IPS-20b (cell line): Measurements from ENCODE around the gene IL1A.

ENCODE experiments used
- H3K27ac ChIP-seq: one replicate; pipeline ENCODE4 v1.5.1; 2013; ENCODE audit warnings: low read length
- H3K27me3 ChIP-seq: 2 replicates; pipeline ENCODE4 v1.6.1; 2013; ENCODE audit warnings: mild to moderate bottlenecking, low read length, inconsistent platforms; ENCODE audit not compliant: insufficient read depth
- H3K36me3 ChIP-seq: 2 replicates; pipeline ENCODE4 v1.6.1; 2013; ENCODE audit warnings: low read depth, mild to moderate bottlenecking, inconsistent platforms, low read length, moderate library complexity; ENCODE audit not compliant: insufficient read depth
- H3K4me1 ChIP-seq: 2 replicates; pipeline ENCODE4 v1.6.1; 2013; ENCODE audit warnings: mild to moderate bottlenecking, control low read depth, inconsistent platforms, low read length, moderate library complexity; ENCODE audit not compliant: insufficient read depth
- H3K4me3 ChIP-seq: 2 replicates; pipeline ENCODE4 v1.5.1; 2013; ENCODE audit warnings: mild to moderate bottlenecking, low read length, inconsistent platforms
- H3K9ac ChIP-seq: 2 replicates; pipeline ENCODE4 v1.6.1; 2013; ENCODE audit warnings: low read depth, mild to moderate bottlenecking, inconsistent platforms, low read length, moderate library complexity
- H3K9me3 ChIP-seq: 2 replicates; pipeline ENCODE4 v1.6.1; 2013; ENCODE audit warnings: mild to moderate bottlenecking, low read depth, low read length, inconsistent platforms; ENCODE audit not compliant: insufficient read depth

IL1A gene

GRCh38 chr2:112754564-112754963, 29.7 kb downstream of the IL1A start:
- Histone ChIP-seq H3K27me3 (no peaks in the 10 kb centered on the region), H3K27ac (no peak overlapping the region), H3K4me3 (no peak overlapping the region), H3K9me3 (no peaks in the 10 kb centered on the region), H3K9ac (no peak overlapping the region), H3K4me1 (no peaks in the 10 kb centered on the region), H3K36me3 (peaks cover 88% of the 10 kb centered on the region)

- H3K9ac ChIP-seq: no peak overlapping the region
- no peaks in the 10 kb centered on the region for H3K9me3 ChIP-seq
- H3K4me1 ChIP-seq: no peaks in the 10 kb centered on the region
- H3K27me3 ChIP-seq: no peaks in the 10 kb centered on the region
- H3K4me3 ChIP-seq: no peak overlapping the region
- peaks cover 79% of the 10 kb centered on the region for H3K36me3 ChIP-seq
- no peak overlapping the region for H3K27ac ChIP-seq
Observed at GRCh38 chr2:112752667-112753066, 31.6 kb downstream of the IL1A start.

DNA sequence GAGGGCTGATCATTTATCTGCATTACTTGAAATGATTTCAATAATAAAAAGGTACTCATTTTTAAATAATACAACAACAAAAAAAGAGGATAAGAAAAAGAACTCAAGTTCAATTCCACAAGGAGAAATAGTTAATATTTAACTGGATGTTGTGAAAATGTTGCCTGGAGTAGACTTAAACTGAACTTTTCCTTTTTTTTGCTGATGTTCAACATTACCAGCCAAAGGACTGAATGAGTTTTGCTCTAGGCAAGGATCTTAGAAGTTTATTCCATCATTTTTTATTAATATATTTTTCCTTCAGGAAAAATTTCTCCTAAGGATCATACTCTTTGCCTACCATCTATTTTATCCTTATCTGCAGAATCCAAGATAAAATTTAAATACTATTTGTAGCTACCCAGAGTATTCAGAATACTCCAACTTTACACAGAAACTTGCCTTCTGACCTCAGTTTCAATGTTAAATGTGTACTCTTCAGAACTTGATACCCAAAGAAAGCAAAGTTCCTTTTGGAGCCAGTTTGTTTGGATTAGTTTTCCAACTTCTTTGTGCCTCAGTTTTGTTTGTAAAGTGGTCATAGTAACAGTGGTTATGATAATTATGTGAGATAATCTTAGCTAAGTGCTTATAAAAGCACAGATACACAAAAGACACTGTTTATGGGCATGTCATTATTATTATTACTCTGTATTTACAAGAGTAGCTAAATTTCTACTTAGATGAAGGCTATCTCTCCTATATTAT, 32.7 kb downstream of the IL1A start:
- Histone ChIP-seq H3K36me3 (peaks cover 71% of the 10 kb centered on the region), H3K27ac (no peak overlapping the region), H3K9me3 (no peaks in the 10 kb centered on the region), H3K27me3 (no peaks in the 10 kb centered on the region), H3K9ac (no peak overlapping the region), H3K4me3 (no peak overlapping the region), H3K4me1 (no peaks in the 10 kb centered on the region)

DNA sequence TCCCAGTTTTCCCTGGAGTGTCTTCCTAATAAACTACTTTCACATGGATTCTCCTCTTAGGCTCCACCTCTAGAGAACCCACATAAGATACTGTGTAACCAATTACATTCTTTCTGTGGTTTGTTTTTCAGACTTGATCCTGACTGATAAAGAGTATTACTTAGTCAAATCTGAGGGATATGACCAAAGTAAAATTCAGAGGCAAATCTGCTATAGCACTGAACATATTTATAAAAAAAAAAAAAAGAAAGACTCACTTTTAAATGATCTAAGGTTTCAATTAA, 33.8 kb downstream of the IL1A start:
- Histone ChIP-seq H3K27me3 (no peaks in the 10 kb centered on the region), H3K9me3 (no peaks in the 10 kb centered on the region), H3K9ac (no peak overlapping the region), H3K4me3 (no peak overlapping the region), H3K4me1 (no peaks in the 10 kb centered on the region), H3K27ac (no peak overlapping the region), H3K36me3 (peaks cover 68% of the 10 kb centered on the region)

DNA sequence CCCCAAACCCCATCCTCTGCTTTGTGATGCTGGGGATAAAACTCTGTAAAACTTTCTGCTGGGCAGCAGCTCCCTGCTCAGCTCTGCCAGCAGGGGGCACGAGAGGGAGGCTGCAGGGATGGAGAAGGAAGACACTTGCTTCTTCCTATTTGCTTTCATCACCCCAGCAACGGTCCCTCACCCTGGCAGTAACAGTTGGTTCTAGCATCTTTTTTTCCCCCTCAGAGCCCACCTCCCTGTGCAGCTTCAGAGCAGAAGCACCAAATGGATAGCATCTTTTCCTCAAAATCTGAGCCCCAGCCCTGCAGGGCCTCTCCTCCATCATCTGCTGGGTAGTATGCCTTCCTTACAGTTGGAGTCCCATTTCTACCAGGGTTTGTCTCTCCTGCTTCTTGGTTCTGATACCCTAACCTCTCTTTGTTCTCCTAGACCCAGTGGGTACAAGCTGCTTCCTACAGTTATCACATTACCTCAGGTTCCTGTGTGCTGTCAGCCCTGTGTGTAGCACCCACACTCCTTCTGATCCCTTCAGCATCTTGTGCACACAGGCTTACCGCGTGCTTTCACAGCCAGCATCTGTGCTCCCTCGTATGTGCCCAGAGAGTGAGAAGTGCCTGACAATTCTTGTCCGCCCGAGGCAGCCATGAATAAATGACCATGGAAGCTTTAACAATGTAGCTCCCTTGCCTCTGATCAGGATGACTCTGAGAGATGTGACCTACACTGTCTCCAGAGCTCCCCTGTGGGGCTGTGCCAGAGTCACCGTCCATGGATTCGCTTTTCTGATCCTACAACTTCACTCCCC, 34.3 kb downstream of the IL1A start:
- Histone ChIP-seq H3K36me3 (peaks cover 63% of the 10 kb centered on the region), H3K9ac (no peak overlapping the region), H3K27me3 (no peaks in the 10 kb centered on the region)

GRCh38 chr2:112740527-112740926, 43.8 kb downstream of the IL1A start:
- H3K9me3 ChIP-seq: no peaks in the 10 kb centered on the region
- H3K27ac ChIP-seq: no peak overlapping the region
- H3K4me3 ChIP-seq: no peak overlapping the region
- H3K9ac ChIP-seq: no peak overlapping the region
- H3K4me1 ChIP-seq: no peaks in the 10 kb centered on the region
- peaks cover 66% of the 10 kb centered on the region for H3K36me3 ChIP-seq
- H3K27me3 ChIP-seq: no peaks in the 10 kb centered on the region

More for the DNA sequence above, 34.3 kb downstream of the IL1A start:
- H3K27ac ChIP-seq: no peak overlapping the region
- H3K9me3 ChIP-seq: no peaks in the 10 kb centered on the region
- no peaks in the 10 kb centered on the region for H3K4me1 ChIP-seq
- no peak overlapping the region for H3K4me3 ChIP-seq

DNA sequence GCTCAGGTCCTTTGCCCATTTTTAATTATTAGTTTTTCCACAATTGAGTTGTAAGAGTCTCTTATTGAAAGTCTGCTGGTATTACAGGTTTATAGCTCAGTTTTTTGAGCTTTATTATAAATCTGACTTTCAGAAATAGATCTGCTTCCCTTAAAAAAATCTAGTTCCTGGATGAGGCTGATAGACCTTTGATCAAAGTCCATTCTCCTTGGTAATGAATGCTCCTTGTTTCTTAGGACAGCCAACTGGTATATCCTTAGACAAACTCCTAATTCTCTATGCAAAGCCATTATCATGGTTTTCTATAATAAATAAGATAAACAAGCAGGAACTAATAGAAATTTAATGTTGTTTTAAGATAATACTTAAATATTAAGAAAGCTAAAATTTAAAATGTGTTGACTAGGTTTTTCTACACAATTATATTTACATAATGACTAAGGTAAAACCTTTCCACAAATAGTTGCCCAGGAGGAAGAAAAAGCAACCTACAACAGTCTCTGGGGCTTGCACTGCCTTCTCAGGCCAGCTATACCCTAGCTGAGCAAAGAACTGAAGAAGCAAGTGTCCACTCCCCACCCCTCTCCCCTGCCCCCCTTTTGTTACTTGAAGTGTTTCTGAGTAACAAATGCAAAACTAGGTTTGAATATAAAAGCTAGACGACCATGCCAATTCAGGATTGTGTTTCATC, 46.6 kb downstream of the IL1A start:
- Histone ChIP-seq H3K4me3 (no peak overlapping the region), H3K4me1 (no peaks in the 10 kb centered on the region), H3K9me3 (no peaks in the 10 kb centered on the region), H3K36me3 (peaks cover 46% of the 10 kb centered on the region), H3K27ac (no peak overlapping the region), H3K27me3 (no peaks in the 10 kb centered on the region), H3K9ac (no peak overlapping the region)

GRCh38 chr2:112733871-112734270, 50.4 kb downstream of the IL1A start:
- H3K27ac ChIP-seq: no peak overlapping the region
- no peak overlapping the region for H3K4me3 ChIP-seq
- H3K27me3 ChIP-seq: no peaks in the 10 kb centered on the region
- peaks cover 10% of the 10 kb centered on the region for H3K36me3 ChIP-seq
- H3K9me3 ChIP-seq: no peaks in the 10 kb centered on the region
- H3K4me1 ChIP-seq: no peaks in the 10 kb centered on the region
- no peak overlapping the region for H3K9ac ChIP-seq

- H3K4me3 ChIP-seq: no peak overlapping the region
- H3K4me1 ChIP-seq: no peaks in the 10 kb centered on the region
- no peak overlapping the region for H3K9ac ChIP-seq
- no peaks in the 10 kb centered on the region for H3K9me3 ChIP-seq
- peaks cover 5% of the 10 kb centered on the region; the same call in 1 of the 2 replicates for H3K36me3 ChIP-seq
- H3K27me3 ChIP-seq: no peaks in the 10 kb centered on the region
- no peak overlapping the region for H3K27ac ChIP-seq
Observed at GRCh38 chr2:112733456-112733855, 50.8 kb downstream of the IL1A start.

DNA sequence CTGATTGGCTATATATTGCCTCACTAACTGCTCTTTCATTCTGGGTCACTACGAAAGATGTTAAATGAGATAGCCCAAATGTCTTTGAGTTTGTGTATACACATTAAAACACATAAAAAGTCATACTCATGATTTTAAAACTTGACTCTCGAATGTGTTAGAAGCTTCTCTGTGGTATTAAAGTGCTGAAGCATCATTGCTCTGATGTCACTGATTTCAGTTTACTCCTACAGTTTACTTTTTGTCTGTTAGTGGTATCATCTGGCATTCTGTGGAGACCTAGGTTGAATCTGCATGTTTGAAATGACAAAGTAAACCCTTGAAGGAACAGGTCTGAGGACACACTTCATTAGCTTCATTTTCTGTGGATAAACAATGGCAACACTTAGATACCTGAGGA, 52.8 kb downstream of the IL1A start:
- Histone ChIP-seq H3K9me3 (no peaks in the 10 kb centered on the region), H3K9ac (no peak overlapping the region)

GRCh38 chr2:112730791-112731190, 53.5 kb downstream of the IL1A start:
- no peak overlapping the region for H3K27ac ChIP-seq
- H3K4me1 ChIP-seq: no peaks in the 10 kb centered on the region
- H3K9me3 ChIP-seq: no peaks in the 10 kb centered on the region
- no peak overlapping the region for H3K4me3 ChIP-seq
- no peaks in the 10 kb centered on the region for H3K36me3 ChIP-seq
- no peak overlapping the region for H3K9ac ChIP-seq
- H3K27me3 ChIP-seq: no peaks in the 10 kb centered on the region

More for the DNA sequence above, 52.8 kb downstream of the IL1A start:
- no peak overlapping the region for H3K4me3 ChIP-seq
- no peaks in the 10 kb centered on the region for H3K4me1 ChIP-seq
- no peaks in the 10 kb centered on the region for H3K36me3 ChIP-seq
- no peak overlapping the region for H3K27ac ChIP-seq
- H3K27me3 ChIP-seq: no peaks in the 10 kb centered on the region

GRCh38 chr2:112730216-112730615, 54.1 kb downstream of the IL1A start:
- Histone ChIP-seq H3K4me1 (no peaks in the 10 kb centered on the region), H3K9ac (no peak overlapping the region), H3K4me3 (no peak overlapping the region), H3K27ac (no peak overlapping the region), H3K36me3 (no peaks in the 10 kb centered on the region), H3K27me3 (no peaks in the 10 kb centered on the region), H3K9me3 (no peaks in the 10 kb centered on the region)
